ENCODE measurements around the gene LPAR2.
A peak's percentile ranks its signal among the peaks of the same experiment; 100 is the strongest.

The LPAR2 gene

GRCh38 chr19:19653597-19654147 is 25.7 kb upstream of the LPAR2 start:
- DNase-seq (ENCODE audit: low read depth in 2 of 2) = no peak

- no peak for DNase-seq (ENCODE audit: low read depth in 2 of 2)
Measured at GRCh38 chr19:19652482-19653295, 24.7 kb upstream of the LPAR2 start.

GRCh38 chr19:19651076-19651475 is 23.1 kb upstream of the LPAR2 start:
- DNase-seq (ENCODE audit: low read depth in 2 of 2) = no peak

GRCh38 chr19:19650331-19650730 is 22.3 kb upstream of the LPAR2 start:
- DNase-seq (ENCODE audit: low read depth in 2 of 2) = no peak

- DNase-seq (ENCODE audit: low read depth in 2 of 2) = no peak
Measured at GRCh38 chr19:19649580-19649995, 21.6 kb upstream of the LPAR2 start.

- DNase-seq (ENCODE audit: low read depth in 2 of 2) = no peak
Measured at GRCh38 chr19:19649155-19649554, 21.1 kb upstream of the LPAR2 start.

GRCh38 chr19:19647037-19647835 is 19.2 kb upstream of the LPAR2 start:
- DNase-seq (ENCODE audit: low read depth in 2 of 2) = no peak

- no peak for DNase-seq (ENCODE audit: low read depth in 2 of 2)
Measured at GRCh38 chr19:19645233-19645870, 17.3 kb upstream of the LPAR2 start.

GRCh38 chr19:19644054-19644388 is 16.0 kb upstream of the LPAR2 start:
- no peak for DNase-seq (ENCODE audit: low read depth in 2 of 2)

- peak; percentile 63 to 84 for DNase-seq (ENCODE audit: low read depth in 2 of 2)
Measured at GRCh38 chr19:19643158-19644053, 15.4 kb upstream of the LPAR2 start, which contains the start of gene GMIP. TSS of gene GMIP (minus strand) at chr19:19643657. CDS start at chr19:19643529, 128 bp downstream.

GRCh38 chr19:19642506-19643157 is 14.6 kb upstream of the LPAR2 start:
- peak in 1 of 2 experiments; percentile 47 for DNase-seq (ENCODE audit: low read depth in 2 of 2)

- no peak for DNase-seq (ENCODE audit: low read depth in 2 of 2)
Measured at GRCh38 chr19:19637523-19638251, 9.7 kb upstream of the LPAR2 start.

GRCh38 chr19:19637186-19637522 is 9.1 kb upstream of the LPAR2 start:
- no peak for DNase-seq (ENCODE audit: low read depth in 2 of 2)

- DNase-seq (ENCODE audit: low read depth in 2 of 2) = no peak
Measured at GRCh38 chr19:19636573-19637185, 8.7 kb upstream of the LPAR2 start.

- no peak for DNase-seq (ENCODE audit: low read depth in 2 of 2)
Measured at GRCh38 chr19:19635313-19635702, 7.3 kb upstream of the LPAR2 start.

GRCh38 chr19:19634516-19635312 is 6.7 kb upstream of the LPAR2 start:
- DNase-seq (ENCODE audit: low read depth in 2 of 2) = no peak

GRCh38 chr19:19633711-19634515 is 5.9 kb upstream of the LPAR2 start:
- no peak for DNase-seq (ENCODE audit: low read depth in 2 of 2)

- DNase-seq (ENCODE audit: low read depth in 2 of 2) = no peak
Measured at GRCh38 chr19:19632661-19633060, 4.6 kb upstream of the LPAR2 start.

Measured in stimulated activated CD4-positive, alpha-beta T cell treated with anti-CD3 and anti-CD28 coated beads, Interleukin-12 subunit alpha, Interleukin-12 subunit beta, amount 100 ng/mL, for 24 hours (primary cell).